A549 treated with dexamethasone at 1 μM for 4 hours (cell line): Measurements from ENCODE around the gene FSTL4. TPM values are rescaled to one million over a fixed set of nuclear protein-coding genes. Genes with fewer than 3 reads are reported as not detected.

Experiments used
- total RNA-seq: library from RNA; stranded (reverse); fragments of 200-300 nt; extraction: Qiagen RNA extraction; gene quantifications from 5 replicates; pipeline ENCODE4 v1.2.3, GENCODE V29; 2022

FSTL4 gene
- 4.2 to 6.0 TPM (median 4.9 TPM) in 5 replicates for total RNA-seq

DNA sequence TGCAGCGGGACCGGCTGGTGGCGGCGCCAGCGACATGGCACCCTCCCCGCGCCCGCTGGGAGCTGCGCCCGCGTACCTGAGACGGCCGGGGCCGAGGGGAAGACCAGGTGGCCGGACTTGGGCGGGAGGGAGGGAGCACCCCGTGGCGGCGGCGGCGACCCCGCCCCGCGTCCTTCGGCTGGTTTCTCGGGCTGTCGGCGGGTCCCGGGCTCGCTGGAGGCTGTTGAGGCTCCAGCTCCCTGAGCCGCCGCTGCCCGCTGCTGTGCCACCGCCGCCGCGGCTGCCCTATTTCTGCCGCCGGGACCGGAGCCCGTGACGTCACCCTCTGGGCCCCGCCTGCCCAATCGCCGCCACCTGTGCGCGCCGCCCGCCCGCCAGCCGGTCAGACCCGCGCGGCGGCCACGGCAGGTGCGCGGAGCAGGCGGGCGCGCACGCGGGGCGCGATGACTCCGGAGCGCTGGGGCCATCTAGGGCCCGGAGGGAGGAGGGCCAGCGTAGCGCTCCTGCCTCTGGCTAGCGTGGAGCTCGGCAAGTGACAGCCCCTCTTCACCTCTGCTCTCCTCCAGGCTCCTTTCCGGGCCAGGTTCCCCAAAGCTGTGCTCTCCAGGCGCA lies at the start of gene FSTL4:
FSTL4 (minus strand) TSS at position 293 of the 612 bp plus-strand sequence.

